HT-29 (cell line): ENCODE data around the gene LRRC17. TPM values are rescaled to one million over a fixed set of nuclear protein-coding genes. Genes with fewer than 3 reads are reported as not detected.
"Not testable (repeated sequence)": the region's sequence is repeated elsewhere in the genome, so short reads cannot be mapped to it uniquely, and the experiment has no call there.

Source experiments
- DNase-seq: peaks from one replicate; pipeline ENCODE4 v3.0.0-alpha.2; 2015; ENCODE audit warnings: low spot score
- total RNA-seq: library from RNA; depleted of rRNA; stranded (reverse); fragments of >200 nt; shearing (Covaris generic); gene quantifications from 2 replicates; pipeline ENCODE4 v1.2.3, GENCODE V29; 2014

LRRC17 gene
- total RNA-seq, 1 experiment from 2014 or later, result not detected

- DNase-seq, result no peak
Observed at GRCh38 chr7:102942868-102943267, 30.1 kb downstream of the LRRC17 start.

GRCh38 chr7:102943423-102944169 lies 30.8 kb downstream of the LRRC17 start:
- no peak for DNase-seq

- no peak for DNase-seq
Observed at GRCh38 chr7:102944241-102944640, 31.4 kb downstream of the LRRC17 start.

- DNase-seq, result no peak
Observed at GRCh38 chr7:102951839-102952238, 39.0 kb downstream of the LRRC17 start.

GRCh38 chr7:102953406-102953805 lies 40.6 kb downstream of the LRRC17 start:
- DNase-seq, result no peak

GRCh38 chr7:102954359-102954758 lies 41.6 kb downstream of the LRRC17 start:
- not testable (repeated sequence) for DNase-seq

GRCh38 chr7:102958004-102958403 lies 45.2 kb downstream of the LRRC17 start:
- DNase-seq, result not testable (repeated sequence)

- DNase-seq, result not testable (repeated sequence)
Observed at GRCh38 chr7:102961993-102962392, 49.2 kb downstream of the LRRC17 start.

- no peak for DNase-seq
Observed at GRCh38 chr7:102966465-102966864, 53.7 kb downstream of the LRRC17 start.

GRCh38 chr7:102967798-102968197 lies 55.0 kb downstream of the LRRC17 start:
- DNase-seq, result no peak

- no peak for DNase-seq
Observed at GRCh38 chr7:102973096-102973802, 60.4 kb downstream of the LRRC17 start.

- DNase-seq, result no peak
Observed at GRCh38 chr7:102974366-102975236, 61.8 kb downstream of the LRRC17 start.

- no peak for DNase-seq
Observed at GRCh38 chr7:102975854-102976253, 63.1 kb downstream of the LRRC17 start.

- DNase-seq, result no peak
Observed at GRCh38 chr7:102976493-102976892, 63.7 kb downstream of the LRRC17 start.

GRCh38 chr7:102977586-102977985 lies 64.8 kb downstream of the LRRC17 start:
- not testable (repeated sequence) for DNase-seq

GRCh38 chr7:102978284-102978683 lies 65.5 kb downstream of the LRRC17 start:
- peak; percentile 61 for DNase-seq

- no peak for DNase-seq
Observed at GRCh38 chr7:102979670-102980069, 66.9 kb downstream of the LRRC17 start.

- DNase-seq, result no peak
Observed at GRCh38 chr7:102981451-102981850, 68.7 kb downstream of the LRRC17 start.

- no peak for DNase-seq
Observed at GRCh38 chr7:102982235-102982634, 69.4 kb downstream of the LRRC17 start.

- no peak for DNase-seq
Observed at GRCh38 chr7:102983602-102984001, 70.8 kb downstream of the LRRC17 start.

GRCh38 chr7:102985176-102985783 lies 72.5 kb downstream of the LRRC17 start:
- DNase-seq, result no peak

- DNase-seq, result no peak
Observed at GRCh38 chr7:102988088-102988487, 75.3 kb downstream of the LRRC17 start.
